WTC11 (cell line): ENCODE data around the gene ST13. TPM values are rescaled to one million over a fixed set of nuclear protein-coding genes. Genes with fewer than 3 reads are reported as not detected.

Source experiments
- ATAC-seq: fragments of 200-7000 bp; cut with Tn5 transposase; 2 replicates; pipeline ENCODE4 v1.10.0; 2021; ENCODE audit warnings: mild to moderate bottlenecking, moderate library complexity
- CTCF ChIA-PET: fragments of 300-600 bp; sonication (Branson Sonifier 250); formaldehyde crosslinking; loops from one replicate; lab custom pipeline; 2021; ENCODE audit warnings: antibody characterized with exemption; lab: Charles Lee
- POLR2A ChIA-PET: fragments of 350-600 bp; sonication (Branson Sonifier 250); formaldehyde crosslinking; loops from one replicate; lab custom pipeline; 2021; ENCODE audit warnings: antibody characterized with exemption; lab: Charles Lee
- DNase-seq: peaks from one replicate; pipeline ENCODE4 v3.0.0; 2021; ENCODE audit warnings: low spot score
- H3K27ac Mint-ChIP-seq: 2 replicates; pipeline ENCODE4 v1.8.0; 2021; ENCODE audit warnings: mixed read lengths
- H3K27me3 Mint-ChIP-seq: 2 replicates; pipeline ENCODE4 v1.8.0; 2021; ENCODE audit warnings: low read depth, mild to moderate bottlenecking, moderate library complexity, mixed read lengths
- H3K36me3 Mint-ChIP-seq: 2 replicates; pipeline ENCODE4 v1.8.0; 2021; ENCODE audit warnings: mixed read lengths
- H3K4me1 Mint-ChIP-seq: 2 replicates; pipeline ENCODE4 v1.8.0; 2022; ENCODE audit warnings: mixed read lengths
- H3K4me3 Mint-ChIP-seq: 2 replicates; pipeline ENCODE4 v1.8.0; 2021; ENCODE audit warnings: mild to moderate bottlenecking, moderate library complexity, mixed read lengths
- H3K9me3 Mint-ChIP-seq: 2 replicates; pipeline ENCODE4 v1.8.0; 2021; ENCODE audit warnings: mixed read lengths
- CBFB ChIP-seq: sonication (generic); formaldehyde crosslinking; IDR thresholded peaks from 2 replicates; pipeline ENCODE4 v1.8.1; 2022; ENCODE audit warnings: mild to moderate bottlenecking, low read depth, missing genetic modification reagents
- FOXK1 ChIP-seq: sonication (generic); formaldehyde crosslinking; IDR thresholded peaks from 2 replicates; pipeline ENCODE4 v1.8.0; 2022; ENCODE audit warnings: mild to moderate bottlenecking, moderate library complexity, missing genetic modification reagents
- FOXP1 ChIP-seq: sonication (generic); formaldehyde crosslinking; IDR thresholded peaks from 2 replicates; pipeline ENCODE4 v1.8.0; 2022; ENCODE audit warnings: missing genetic modification reagents, mild to moderate bottlenecking, moderate library complexity, borderline replicate concordance
- GABPB1 ChIP-seq: sonication (generic); formaldehyde crosslinking; IDR thresholded peaks from 2 replicates; pipeline ENCODE4 v1.8.1; 2023; ENCODE audit warnings: mild to moderate bottlenecking, missing genetic modification reagents
- IRF2 ChIP-seq: sonication (generic); formaldehyde crosslinking; IDR thresholded peaks from 2 replicates; pipeline ENCODE4 v1.8.0; 2022; ENCODE audit warnings: low read depth, missing genetic modification reagents, borderline replicate concordance
- MYBL2 ChIP-seq: sonication (generic); formaldehyde crosslinking; IDR thresholded peaks from 2 replicates; pipeline ENCODE4 v1.8.1; 2023; ENCODE audit warnings: mild to moderate bottlenecking, moderate library complexity, missing genetic modification reagents
- NR2C2 ChIP-seq: sonication (generic); formaldehyde crosslinking; IDR thresholded peaks from 2 replicates; pipeline ENCODE4 v1.8.0; 2022; ENCODE audit warnings: mild to moderate bottlenecking, missing genetic modification reagents
- SOX15 ChIP-seq: fragments of 250-450 bp; sonication (Bioruptor Pico); IDR thresholded peaks from 2 replicates; pipeline ENCODE4 v1.9.0; 2021; ENCODE audit warnings: mild to moderate bottlenecking
- ZNF121 ChIP-seq: sonication (generic); formaldehyde crosslinking; IDR thresholded peaks from 2 replicates; pipeline ENCODE4 v1.8.0; 2023; ENCODE audit warnings: missing genetic modification reagents
- ZNF317 ChIP-seq: sonication (generic); formaldehyde crosslinking; IDR thresholded peaks from 2 replicates; pipeline ENCODE4 v1.8.1; 2023; ENCODE audit warnings: low read depth, mild to moderate bottlenecking, moderate library complexity, missing genetic modification reagents, borderline replicate concordance
- ZNF671 ChIP-seq: fragments of 250-450 bp; sonication (Bioruptor Pico); IDR thresholded peaks from 2 replicates; pipeline ENCODE4 v1.8.0; 2021; ENCODE audit warnings: mild to moderate bottlenecking
- total RNA-seq: library from RNA; stranded (reverse); gene quantifications from 3 replicates; pipeline ENCODE4 v1.2.3, GENCODE V29; 2021
- TF ChIP-seq, protein P1 (sequence below): fragments of 250-450 bp; sonication (Bioruptor Pico); IDR thresholded peaks from 2 replicates; pipeline ENCODE4 v1.9.0; 2021; ENCODE audit warnings: mild to moderate bottlenecking
- TF ChIP-seq, protein P2 (sequence below): sonication (generic); formaldehyde crosslinking; IDR thresholded peaks from 2 replicates; pipeline ENCODE4 v1.8.0; 2022; ENCODE audit warnings: missing genetic modification reagents
- TF ChIP-seq, protein P3 (sequence below): sonication (generic); formaldehyde crosslinking; IDR thresholded peaks from 2 replicates; pipeline ENCODE4 v1.8.0; 2023; ENCODE audit warnings: mild to moderate bottlenecking, missing genetic modification reagents
- TF ChIP-seq, protein P4 (sequence below): sonication (generic); formaldehyde crosslinking; IDR thresholded peaks from 2 replicates; pipeline ENCODE4 v1.8.1; 2023; ENCODE audit warnings: mild to moderate bottlenecking, missing genetic modification reagents, borderline replicate concordance

ST13 gene
- total RNA-seq, 1 experiment from 2014 or later = 289 TPM

DNA sequence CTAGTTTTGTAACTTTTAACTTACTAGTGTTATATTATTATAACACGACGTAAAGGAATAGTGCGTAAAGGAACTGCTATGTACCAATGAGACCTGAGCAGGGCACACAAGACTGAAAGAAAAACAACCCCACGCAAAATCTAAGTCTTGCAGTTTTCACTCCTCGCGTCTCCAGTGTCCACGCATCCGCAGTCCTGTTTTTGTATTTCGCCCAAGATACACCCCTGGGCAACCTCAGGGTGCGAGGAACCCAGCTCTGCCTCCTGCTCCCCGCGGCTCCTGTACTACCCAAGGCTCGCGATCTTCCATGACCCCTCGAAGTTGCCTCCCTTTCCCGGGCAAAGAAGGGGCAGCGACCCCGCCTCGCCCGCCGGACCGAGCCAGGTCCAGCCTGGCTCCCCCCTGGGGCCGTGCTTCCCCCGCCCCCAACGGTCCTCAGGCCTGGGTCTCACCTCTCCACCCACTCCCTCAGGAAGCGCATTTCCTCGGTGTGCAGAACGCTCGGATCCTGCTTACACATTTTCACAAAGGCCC is 393 bp downstream of the ST13 start (continued):
- TF ChIP-seq SOX15 (CRISPR knock-in tag) = no peak
- no peak for TF ChIP-seq ZNF671 (CRISPR knock-in tag)
- TF ChIP-seq NR2C2 (CRISPR knock-in tag) = no peak
- TF ChIP-seq MYBL2 (CRISPR knock-in tag) = 0 out of 2 replicates have a peak, but pooled peaks have one; percentile 64
- no peak for TF ChIP-seq GABPB1
- TF ChIP-seq FOXP1 (CRISPR knock-in tag) = peak; percentile 69; the same call in 1 of the 2 replicates
- no peak for TF ChIP-seq ZNF317
- TF ChIP-seq CBFB (CRISPR knock-in tag) = no peak
- no peak for TF ChIP-seq FOXK1 (CRISPR knock-in tag)
- TF ChIP-seq, protein P1, sequence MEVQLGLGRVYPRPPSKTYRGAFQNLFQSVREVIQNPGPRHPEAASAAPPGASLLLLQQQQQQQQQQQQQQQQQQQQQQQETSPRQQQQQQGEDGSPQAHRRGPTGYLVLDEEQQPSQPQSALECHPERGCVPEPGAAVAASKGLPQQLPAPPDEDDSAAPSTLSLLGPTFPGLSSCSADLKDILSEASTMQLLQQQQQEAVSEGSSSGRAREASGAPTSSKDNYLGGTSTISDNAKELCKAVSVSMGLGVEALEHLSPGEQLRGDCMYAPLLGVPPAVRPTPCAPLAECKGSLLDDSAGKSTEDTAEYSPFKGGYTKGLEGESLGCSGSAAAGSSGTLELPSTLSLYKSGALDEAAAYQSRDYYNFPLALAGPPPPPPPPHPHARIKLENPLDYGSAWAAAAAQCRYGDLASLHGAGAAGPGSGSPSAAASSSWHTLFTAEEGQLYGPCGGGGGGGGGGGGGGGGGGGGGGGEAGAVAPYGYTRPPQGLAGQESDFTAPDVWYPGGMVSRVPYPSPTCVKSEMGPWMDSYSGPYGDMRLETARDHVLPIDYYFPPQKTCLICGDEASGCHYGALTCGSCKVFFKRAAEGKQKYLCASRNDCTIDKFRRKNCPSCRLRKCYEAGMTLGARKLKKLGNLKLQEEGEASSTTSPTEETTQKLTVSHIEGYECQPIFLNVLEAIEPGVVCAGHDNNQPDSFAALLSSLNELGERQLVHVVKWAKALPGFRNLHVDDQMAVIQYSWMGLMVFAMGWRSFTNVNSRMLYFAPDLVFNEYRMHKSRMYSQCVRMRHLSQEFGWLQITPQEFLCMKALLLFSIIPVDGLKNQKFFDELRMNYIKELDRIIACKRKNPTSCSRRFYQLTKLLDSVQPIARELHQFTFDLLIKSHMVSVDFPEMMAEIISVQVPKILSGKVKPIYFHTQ (CRISPR knock-in tag) = no peak

DNA sequence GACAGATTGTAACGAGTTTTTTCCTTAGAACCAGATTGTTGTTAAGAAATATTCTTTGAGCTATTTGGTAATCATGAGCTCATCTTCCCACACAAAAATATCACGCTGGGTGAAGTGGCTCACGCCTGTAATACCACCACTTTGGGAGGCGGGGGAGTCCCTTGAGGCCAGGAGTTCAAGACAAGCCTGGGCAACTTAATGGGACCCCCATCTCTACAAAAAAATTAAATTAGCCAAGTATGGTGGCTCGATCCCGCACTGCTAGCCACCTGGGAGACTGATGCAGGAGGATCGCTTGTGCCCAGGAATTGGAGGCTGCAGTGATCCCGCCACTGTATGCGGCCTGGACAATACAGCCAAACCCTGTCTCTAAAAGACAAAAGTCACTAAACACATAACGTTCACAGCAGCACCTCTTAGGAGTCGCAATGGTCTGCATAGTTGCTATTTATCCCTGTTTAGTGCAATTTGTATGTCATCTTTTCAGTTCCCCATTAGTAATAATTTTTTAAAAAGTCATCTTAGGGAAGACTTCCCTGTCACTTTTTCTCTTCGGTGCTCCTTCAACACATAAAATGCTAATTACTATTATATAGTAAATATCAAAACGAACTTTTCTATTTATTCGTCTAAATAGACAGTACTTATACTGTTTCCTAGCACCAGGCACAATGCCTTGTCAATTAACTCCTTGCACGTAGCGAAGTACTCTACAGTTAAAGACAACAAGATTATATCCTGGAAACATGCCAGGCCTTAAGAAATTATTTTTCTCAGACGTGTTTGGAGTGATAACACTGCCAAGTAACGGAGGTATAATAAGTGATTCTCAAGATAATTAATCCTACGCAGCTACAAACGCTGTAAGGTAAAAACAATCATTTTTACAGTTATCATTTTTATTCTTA is 1.1 kb downstream of the ST13 start:
- ATAC-seq (no peak), DNase-seq (no peak)
- CTCF ChIA-PET = interaction anchor here (2.0 kb wide), 1 partner anchor 172 kb away, joined by 5 read pairs; no protein-coding TSS in a partner anchor
- no peaks in the 10 kb centered on the region for H3K27me3 Mint-ChIP-seq
- POLR2A ChIA-PET = interaction anchor here (0.7 to 0.8 kb wide), 2 partner anchors 44 to 218 kb away, joined by 3 read pairs; partner anchors contain the start of gene MRTFA
- H3K36me3 Mint-ChIP-seq = peaks cover 9% of the 10 kb centered on the region
- no peak for TF ChIP-seq IRF2 (CRISPR knock-in tag)
- peak; percentile 84 for TF ChIP-seq ZNF121 (CRISPR knock-in tag)
- H3K27ac Mint-ChIP-seq = peak overlapping the region; percentile 68; the same call in 1 of the 2 replicates
- peak overlapping the region; percentile 99 for H3K4me3 Mint-ChIP-seq
- no peaks in the 10 kb centered on the region for H3K9me3 Mint-ChIP-seq
- H3K4me1 Mint-ChIP-seq = peaks cover 33% of the 10 kb centered on the region

DNA sequence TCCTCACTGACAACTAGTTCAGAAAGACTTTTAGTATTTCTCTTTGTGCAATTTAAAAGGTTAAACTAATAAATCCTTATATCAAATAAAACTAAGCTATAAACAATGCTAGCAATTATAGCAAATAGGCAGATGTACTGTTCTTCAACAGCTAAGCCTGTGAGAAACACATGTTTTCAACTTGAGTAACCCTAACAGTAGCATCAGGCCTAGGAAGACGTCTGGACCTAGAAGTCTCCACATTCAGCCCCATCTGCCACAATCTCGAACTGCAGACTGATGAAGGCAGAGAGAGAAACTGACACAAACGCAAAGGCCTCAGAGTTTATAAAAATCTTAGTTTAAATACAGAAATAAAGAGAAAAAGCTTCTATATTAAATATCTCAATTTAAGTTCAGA is 2.5 kb downstream of the ST13 start:
- peaks cover 17% of the 10 kb centered on the region for H3K36me3 Mint-ChIP-seq
- no peaks in the 10 kb centered on the region for H3K27me3 Mint-ChIP-seq
- peaks cover 33% of the 10 kb centered on the region for H3K4me1 Mint-ChIP-seq
- peak overlapping the region; percentile 57 for H3K27ac Mint-ChIP-seq
- H3K9me3 Mint-ChIP-seq = no peaks in the 10 kb centered on the region
- TF ChIP-seq, protein P2, sequence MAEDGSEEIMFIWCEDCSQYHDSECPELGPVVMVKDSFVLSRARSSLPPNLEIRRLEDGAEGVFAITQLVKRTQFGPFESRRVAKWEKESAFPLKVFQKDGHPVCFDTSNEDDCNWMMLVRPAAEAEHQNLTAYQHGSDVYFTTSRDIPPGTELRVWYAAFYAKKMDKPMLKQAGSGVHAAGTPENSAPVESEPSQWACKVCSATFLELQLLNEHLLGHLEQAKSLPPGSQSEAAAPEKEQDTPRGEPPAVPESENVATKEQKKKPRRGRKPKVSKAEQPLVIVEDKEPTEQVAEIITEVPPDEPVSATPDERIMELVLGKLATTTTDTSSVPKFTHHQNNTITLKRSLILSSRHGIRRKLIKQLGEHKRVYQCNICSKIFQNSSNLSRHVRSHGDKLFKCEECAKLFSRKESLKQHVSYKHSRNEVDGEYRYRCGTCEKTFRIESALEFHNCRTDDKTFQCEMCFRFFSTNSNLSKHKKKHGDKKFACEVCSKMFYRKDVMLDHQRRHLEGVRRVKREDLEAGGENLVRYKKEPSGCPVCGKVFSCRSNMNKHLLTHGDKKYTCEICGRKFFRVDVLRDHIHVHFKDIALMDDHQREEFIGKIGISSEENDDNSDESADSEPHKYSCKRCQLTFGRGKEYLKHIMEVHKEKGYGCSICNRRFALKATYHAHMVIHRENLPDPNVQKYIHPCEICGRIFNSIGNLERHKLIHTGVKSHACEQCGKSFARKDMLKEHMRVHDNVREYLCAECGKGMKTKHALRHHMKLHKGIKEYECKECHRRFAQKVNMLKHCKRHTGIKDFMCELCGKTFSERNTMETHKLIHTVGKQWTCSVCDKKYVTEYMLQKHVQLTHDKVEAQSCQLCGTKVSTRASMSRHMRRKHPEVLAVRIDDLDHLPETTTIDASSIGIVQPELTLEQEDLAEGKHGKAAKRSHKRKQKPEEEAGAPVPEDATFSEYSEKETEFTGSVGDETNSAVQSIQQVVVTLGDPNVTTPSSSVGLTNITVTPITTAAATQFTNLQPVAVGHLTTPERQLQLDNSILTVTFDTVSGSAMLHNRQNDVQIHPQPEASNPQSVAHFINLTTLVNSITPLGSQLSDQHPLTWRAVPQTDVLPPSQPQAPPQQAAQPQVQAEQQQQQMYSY (CRISPR knock-in tag) = no peak
- TF ChIP-seq, protein P3, sequence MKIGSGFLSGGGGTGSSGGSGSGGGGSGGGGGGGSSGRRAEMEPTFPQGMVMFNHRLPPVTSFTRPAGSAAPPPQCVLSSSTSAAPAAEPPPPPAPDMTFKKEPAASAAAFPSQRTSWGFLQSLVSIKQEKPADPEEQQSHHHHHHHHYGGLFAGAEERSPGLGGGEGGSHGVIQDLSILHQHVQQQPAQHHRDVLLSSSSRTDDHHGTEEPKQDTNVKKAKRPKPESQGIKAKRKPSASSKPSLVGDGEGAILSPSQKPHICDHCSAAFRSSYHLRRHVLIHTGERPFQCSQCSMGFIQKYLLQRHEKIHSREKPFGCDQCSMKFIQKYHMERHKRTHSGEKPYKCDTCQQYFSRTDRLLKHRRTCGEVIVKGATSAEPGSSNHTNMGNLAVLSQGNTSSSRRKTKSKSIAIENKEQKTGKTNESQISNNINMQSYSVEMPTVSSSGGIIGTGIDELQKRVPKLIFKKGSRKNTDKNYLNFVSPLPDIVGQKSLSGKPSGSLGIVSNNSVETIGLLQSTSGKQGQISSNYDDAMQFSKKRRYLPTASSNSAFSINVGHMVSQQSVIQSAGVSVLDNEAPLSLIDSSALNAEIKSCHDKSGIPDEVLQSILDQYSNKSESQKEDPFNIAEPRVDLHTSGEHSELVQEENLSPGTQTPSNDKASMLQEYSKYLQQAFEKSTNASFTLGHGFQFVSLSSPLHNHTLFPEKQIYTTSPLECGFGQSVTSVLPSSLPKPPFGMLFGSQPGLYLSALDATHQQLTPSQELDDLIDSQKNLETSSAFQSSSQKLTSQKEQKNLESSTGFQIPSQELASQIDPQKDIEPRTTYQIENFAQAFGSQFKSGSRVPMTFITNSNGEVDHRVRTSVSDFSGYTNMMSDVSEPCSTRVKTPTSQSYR = no peak
- TF ChIP-seq, protein P4, sequence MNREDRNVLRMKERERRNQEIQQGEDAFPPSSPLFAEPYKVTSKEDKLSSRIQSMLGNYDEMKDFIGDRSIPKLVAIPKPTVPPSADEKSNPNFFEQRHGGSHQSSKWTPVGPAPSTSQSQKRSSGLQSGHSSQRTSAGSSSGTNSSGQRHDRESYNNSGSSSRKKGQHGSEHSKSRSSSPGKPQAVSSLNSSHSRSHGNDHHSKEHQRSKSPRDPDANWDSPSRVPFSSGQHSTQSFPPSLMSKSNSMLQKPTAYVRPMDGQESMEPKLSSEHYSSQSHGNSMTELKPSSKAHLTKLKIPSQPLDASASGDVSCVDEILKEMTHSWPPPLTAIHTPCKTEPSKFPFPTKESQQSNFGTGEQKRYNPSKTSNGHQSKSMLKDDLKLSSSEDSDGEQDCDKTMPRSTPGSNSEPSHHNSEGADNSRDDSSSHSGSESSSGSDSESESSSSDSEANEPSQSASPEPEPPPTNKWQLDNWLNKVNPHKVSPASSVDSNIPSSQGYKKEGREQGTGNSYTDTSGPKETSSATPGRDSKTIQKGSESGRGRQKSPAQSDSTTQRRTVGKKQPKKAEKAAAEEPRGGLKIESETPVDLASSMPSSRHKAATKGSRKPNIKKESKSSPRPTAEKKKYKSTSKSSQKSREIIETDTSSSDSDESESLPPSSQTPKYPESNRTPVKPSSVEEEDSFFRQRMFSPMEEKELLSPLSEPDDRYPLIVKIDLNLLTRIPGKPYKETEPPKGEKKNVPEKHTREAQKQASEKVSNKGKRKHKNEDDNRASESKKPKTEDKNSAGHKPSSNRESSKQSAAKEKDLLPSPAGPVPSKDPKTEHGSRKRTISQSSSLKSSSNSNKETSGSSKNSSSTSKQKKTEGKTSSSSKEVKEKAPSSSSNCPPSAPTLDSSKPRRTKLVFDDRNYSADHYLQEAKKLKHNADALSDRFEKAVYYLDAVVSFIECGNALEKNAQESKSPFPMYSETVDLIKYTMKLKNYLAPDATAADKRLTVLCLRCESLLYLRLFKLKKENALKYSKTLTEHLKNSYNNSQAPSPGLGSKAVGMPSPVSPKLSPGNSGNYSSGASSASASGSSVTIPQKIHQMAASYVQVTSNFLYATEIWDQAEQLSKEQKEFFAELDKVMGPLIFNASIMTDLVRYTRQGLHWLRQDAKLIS = no peak
- DNase-seq = no peak
- ChIA-PET POLR2A (no interaction called here), CTCF (no interaction called here)
- no peak for ATAC-seq
- peak overlapping the region; percentile 4 for H3K4me3 Mint-ChIP-seq
